Keratinocyte (primary cell): ENCODE data around the gene MTFMT. TPM values are rescaled to one million over a fixed set of nuclear protein-coding genes. Genes with fewer than 3 reads are reported as not detected.

ENCODE experiments used
- DNase-seq: peaks from one replicate; pipeline ENCODE4 v3.0.0-alpha.2; 2011; ENCODE audit warnings: low read depth, missing footprints, low spot score
- FAIRE-seq: peaks from 2 replicates; lab custom pipeline; 2011; peaks lifted over from hg19 to GRCh38; lab: Jason Lieb, UNC
- H2AFZ ChIP-seq: 2 replicates; pipeline ENCODE4 v1.6.0; 2012; ENCODE audit warnings: low read length, control low read depth, inconsistent platforms; ENCODE audit not compliant: control insufficient read depth
- H3K27ac ChIP-seq: 2 replicates; pipeline ENCODE4 v1.5.1; 2011; ENCODE audit warnings: low read length; ENCODE audit not compliant: control insufficient read depth, insufficient read depth
- H3K27me3 ChIP-seq: 3 replicates; pipeline ENCODE4 v1.6.0; 2011; ENCODE audit warnings: low read length; ENCODE audit not compliant: control insufficient read depth, insufficient read depth; ENCODE audit errors: extremely low read depth
- H3K36me3 ChIP-seq, 2 experiments: 2 replicates in 1 of 2; 3 replicates in 1 of 2; pipeline ENCODE4 v1.5.1; 2011; ENCODE audit warnings: low read length in 2 of 2, mild to moderate bottlenecking in 1 of 2; ENCODE audit not compliant: control insufficient read depth in 2 of 2, insufficient read depth in 2 of 2; ENCODE audit errors: extremely low read depth in 1 of 2
- H3K4me1 ChIP-seq: 3 replicates; pipeline ENCODE4 v1.5.1; 2011; ENCODE audit warnings: low read length; ENCODE audit not compliant: control insufficient read depth, insufficient read depth; ENCODE audit errors: extremely low read depth
- H3K4me2 ChIP-seq: 3 replicates; pipeline ENCODE4 v1.6.0; 2011; ENCODE audit warnings: low read depth, low read length; ENCODE audit not compliant: control insufficient read depth, insufficient read depth; ENCODE audit errors: extremely low read depth
- H3K4me3 ChIP-seq, 3 experiments: fragments of 200-600 bp in 1 of 3; sonication (generic) in 1 of 3; 2 replicates in 2 of 3; 3 replicates in 1 of 3; pipeline ENCODE4 v1.5.1; 2011 to 2016; ENCODE audit warnings: low read length in 3 of 3, mild to moderate bottlenecking in 3 of 3, control low read depth in 2 of 3, inconsistent platforms in 1 of 3, low read depth in 1 of 3, mixed read lengths in 1 of 3, mixed run types in 1 of 3, moderate library complexity in 1 of 3; ENCODE audit not compliant: control insufficient read depth in 2 of 3, insufficient read depth in 2 of 3; ENCODE audit errors: extremely low read depth in 1 of 3
- H3K79me2 ChIP-seq: 2 replicates; pipeline ENCODE4 v1.6.0; 2012; ENCODE audit warnings: low read length; ENCODE audit not compliant: control insufficient read depth, insufficient read depth
- H3K9ac ChIP-seq: 3 replicates; pipeline ENCODE4 v1.6.0; 2011; ENCODE audit warnings: low read length; ENCODE audit not compliant: control insufficient read depth, insufficient read depth; ENCODE audit errors: extremely low read depth
- H3K9me1 ChIP-seq: 3 replicates; pipeline ENCODE4 v1.6.0; 2011; ENCODE audit warnings: low read length; ENCODE audit not compliant: control insufficient read depth, insufficient read depth; ENCODE audit errors: extremely low read depth
- H3K9me3 ChIP-seq: 2 replicates; pipeline ENCODE4 v1.5.1; 2012; ENCODE audit warnings: low read depth, low read length; ENCODE audit not compliant: control insufficient read depth
- H4K20me1 ChIP-seq: 3 replicates; pipeline ENCODE4 v1.6.0; 2011; ENCODE audit warnings: low read length; ENCODE audit not compliant: control insufficient read depth, insufficient read depth; ENCODE audit errors: extremely low read depth
- CTCF ChIP-seq, 3 experiments: IDR thresholded peaks in 1 of 3; conservative IDR thresholded peaks in 1 of 3; optimal IDR thresholded peaks in 1 of 3; 2 replicates in 2 of 3; 3 replicates in 1 of 3; pipeline versions ENCODE3 to v1.5.1; 2011; ENCODE audit warnings: low read length in 3 of 3, mild to moderate bottlenecking in 3 of 3, moderate library complexity in 2 of 3, control low read depth in 1 of 3, inconsistent platforms in 1 of 3; ENCODE audit not compliant: insufficient read depth in 2 of 3; ENCODE audit errors: extremely low read depth in 1 of 3
- EZH2 ChIP-seq: IDR thresholded peaks from one replicate; pipeline ENCODE4 v1.6.1; 2012; ENCODE audit warnings: inconsistent platforms, mild to moderate bottlenecking, low read length, moderate library complexity
- dilution Hi-C: fragments of 300-500 bp; cut with MboI; formaldehyde crosslinking; loops from one replicate; pipeline ENCODE4 v1.7.0; 2020; ENCODE audit warnings: low sequenced_read_pairs; ENCODE audit not compliant: extremely low pct_ligation_motif_present
- polyA plus RNA-seq, 5 experiments: library from polyadenylated mRNA; depleted of rRNA in 3 of 5; stranded (reverse) in 3 of 5; stranded (forward) in 1 of 5; unstranded in 1 of 5; fragments of >200 nt; gene quantifications; 1 replicate in 1 of 5; 2 replicates in 3 of 5; 3 replicates in 1 of 5; pipeline versions ENCODE4 v1.2.1 to v1.2.3, GENCODE V29; 2011 to 2012; ENCODE audit warnings: missing spikeins in 2 of 5, low read depth in 1 of 5, low replicate concordance in 1 of 5

Gene MTFMT
- polyA plus RNA-seq, 1 donor (not counting 4 experiments of a cell fraction or from before 2014, with no cell fraction given), result 21.0 TPM

GRCh38 chr15:64997066-64997465 is 32.4 kb downstream of the MTFMT start:
- FAIRE-seq, result no peak
- Histone ChIP-seq H3K79me2 (no peaks in the 10 kb centered on the region), H3K4me1 (no peaks in the 10 kb centered on the region), H4K20me1 (no peaks in the 10 kb centered on the region), H3K36me3 (no peaks in the 10 kb centered on the region), H2AFZ (no peak overlapping the region), H3K4me3 (no peak overlapping the region), H3K9ac (no peak overlapping the region), H3K9me1 (no peaks in the 10 kb centered on the region), H3K27me3 (no peaks in the 10 kb centered on the region), H3K4me2 (no peak overlapping the region), H3K27ac (no peak overlapping the region), H3K9me3 (no peaks in the 10 kb centered on the region)
- TF ChIP-seq EZH2, result no peak
- TF ChIP-seq CTCF (optimal IDR thresholded peaks at IDR 0.05 in 1 of 3, IDR thresholded peaks at IDR 0.05 in 1 of 3, conservative IDR thresholded peaks at IDR 0.05 in 1 of 3; ENCODE audit: extremely low read depth in 1 of 3, insufficient read depth in 2 of 3, low read length in 3 of 3), result no peak
- dilution Hi-C loops, result no loop called here
- no peak for DNase-seq

GRCh38 chr15:64993290-64993689 is 36.1 kb downstream of the MTFMT start:
- no peak overlapping the region for H2AFZ ChIP-seq
- no peaks in the 10 kb centered on the region for H3K9me3 ChIP-seq
- H4K20me1 ChIP-seq, result no peaks in the 10 kb centered on the region
- H3K36me3 ChIP-seq, result no peaks in the 10 kb centered on the region
- DNase-seq, result no peak
- H3K9me1 ChIP-seq, result no peaks in the 10 kb centered on the region
- H3K4me3 ChIP-seq, result no peak overlapping the region
- peaks cover 10% of the 10 kb centered on the region for H3K79me2 ChIP-seq
- H3K4me1 ChIP-seq, result peaks cover 7% of the 10 kb centered on the region
- FAIRE-seq, result no peak
- dilution Hi-C loops, result no loop called here
- H3K9ac ChIP-seq, result no peak overlapping the region
- H3K4me2 ChIP-seq, result no peak overlapping the region
- H3K27me3 ChIP-seq, result no peaks in the 10 kb centered on the region
- TF ChIP-seq EZH2, result no peak
- no peak for TF ChIP-seq CTCF (optimal IDR thresholded peaks at IDR 0.05 in 1 of 3, IDR thresholded peaks at IDR 0.05 in 1 of 3, conservative IDR thresholded peaks at IDR 0.05 in 1 of 3; ENCODE audit: extremely low read depth in 1 of 3, insufficient read depth in 2 of 3, low read length in 3 of 3)
- H3K27ac ChIP-seq, result no peak overlapping the region
